Measurements from ENCODE around the gene SCNN1G.

Gene SCNN1G

GRCh38 chr16:23186171-23186570 is 3.6 kb downstream of the SCNN1G start:
- in situ Hi-C loops (cut with HindIII; ENCODE audit: low pct_ligation_motif_present, low pct_unique_long_range_greater_than_20kb, low sequenced_read_pairs): loop anchor here (25.0 kb wide), 1 partner anchor 251 kb away; no protein-coding TSS in a partner anchor
- DNase-seq: no peak

GRCh38 chr16:23187341-23187740 is 4.8 kb downstream of the SCNN1G start:
- no peak for DNase-seq
- in situ Hi-C loops (cut with HindIII; ENCODE audit: low pct_ligation_motif_present, low pct_unique_long_range_greater_than_20kb, low sequenced_read_pairs): loop anchor here (25.0 kb wide), 1 partner anchor 250 kb away; no protein-coding TSS in a partner anchor

- in situ Hi-C loops (cut with HindIII; ENCODE audit: low pct_ligation_motif_present, low pct_unique_long_range_greater_than_20kb, low sequenced_read_pairs): loop anchor here (25.0 kb wide), 1 partner anchor 248 kb away; no protein-coding TSS in a partner anchor
- DNase-seq: no peak
These were observed 6.4 kb downstream of the SCNN1G start for GRCh38 chr16:23188911-23189310.

- in situ Hi-C loops (cut with HindIII; ENCODE audit: low pct_ligation_motif_present, low pct_unique_long_range_greater_than_20kb, low sequenced_read_pairs): loop anchor here (25.0 kb wide), 1 partner anchor 243 kb away; no protein-coding TSS in a partner anchor
- DNase-seq: no peak
These were observed 12.1 kb downstream of the SCNN1G start for GRCh38 chr16:23194497-23195221.

- no peak for DNase-seq
- in situ Hi-C loops (cut with HindIII; ENCODE audit: low pct_ligation_motif_present, low pct_unique_long_range_greater_than_20kb, low sequenced_read_pairs): loop anchor here (25.0 kb wide), 1 partner anchor 242 kb away; no protein-coding TSS in a partner anchor
These were observed 12.9 kb downstream of the SCNN1G start for GRCh38 chr16:23195366-23195978.

- in situ Hi-C loops (cut with HindIII; ENCODE audit: low pct_ligation_motif_present, low pct_unique_long_range_greater_than_20kb, low sequenced_read_pairs): loop anchor here (25.0 kb wide), 1 partner anchor 241 kb away; no protein-coding TSS in a partner anchor
- DNase-seq: no peak
These were observed 14.0 kb downstream of the SCNN1G start for GRCh38 chr16:23196539-23196938.

- in situ Hi-C loops (cut with HindIII; ENCODE audit: low pct_ligation_motif_present, low pct_unique_long_range_greater_than_20kb, low sequenced_read_pairs): no loop called here
These were observed 19.6 kb downstream of the SCNN1G start for GRCh38 chr16:23202166-23202565.

GRCh38 chr16:23206986-23207385 is 24.4 kb downstream of the SCNN1G start:
- DNase-seq: no peak
- in situ Hi-C loops (cut with HindIII; ENCODE audit: low pct_ligation_motif_present, low pct_unique_long_range_greater_than_20kb, low sequenced_read_pairs): no loop called here

More at GRCh38 chr16:23202166-23202565, 19.6 kb downstream of the SCNN1G start:
- DNase-seq: no peak

- in situ Hi-C loops (cut with HindIII; ENCODE audit: low pct_ligation_motif_present, low pct_unique_long_range_greater_than_20kb, low sequenced_read_pairs): no loop called here
- DNase-seq: no peak
These were observed 24.9 kb downstream of the SCNN1G start for GRCh38 chr16:23207485-23207884.

- in situ Hi-C loops (cut with HindIII; ENCODE audit: low pct_ligation_motif_present, low pct_unique_long_range_greater_than_20kb, low sequenced_read_pairs): no loop called here
- no peak for DNase-seq
These were observed 27.1 kb downstream of the SCNN1G start for GRCh38 chr16:23209606-23210005.

- in situ Hi-C loops (cut with HindIII; ENCODE audit: low pct_ligation_motif_present, low pct_unique_long_range_greater_than_20kb, low sequenced_read_pairs): no loop called here
These were observed 31.3 kb downstream of the SCNN1G start for GRCh38 chr16:23213831-23214230.

GRCh38 chr16:23214796-23215195 is 32.3 kb downstream of the SCNN1G start:
- no peak for DNase-seq
- in situ Hi-C loops (cut with HindIII; ENCODE audit: low pct_ligation_motif_present, low pct_unique_long_range_greater_than_20kb, low sequenced_read_pairs): no loop called here

More at GRCh38 chr16:23213831-23214230, 31.3 kb downstream of the SCNN1G start:
- no peak for DNase-seq

GRCh38 chr16:23215435-23215834 is 32.9 kb downstream of the SCNN1G start:
- in situ Hi-C loops (cut with HindIII; ENCODE audit: low pct_ligation_motif_present, low pct_unique_long_range_greater_than_20kb, low sequenced_read_pairs): no loop called here
- no peak for DNase-seq

- no peak for DNase-seq
- in situ Hi-C loops (cut with HindIII; ENCODE audit: low pct_ligation_motif_present, low pct_unique_long_range_greater_than_20kb, low sequenced_read_pairs): no loop called here
These were observed 34.2 kb downstream of the SCNN1G start for GRCh38 chr16:23216658-23217246.

GRCh38 chr16:23217646-23218045 is 35.1 kb downstream of the SCNN1G start:
- DNase-seq: no peak
- in situ Hi-C loops (cut with HindIII; ENCODE audit: low pct_ligation_motif_present, low pct_unique_long_range_greater_than_20kb, low sequenced_read_pairs): no loop called here

GRCh38 chr16:23222929-23223328 is 40.4 kb downstream of the SCNN1G start:
- in situ Hi-C loops (cut with HindIII; ENCODE audit: low pct_ligation_motif_present, low pct_unique_long_range_greater_than_20kb, low sequenced_read_pairs): no loop called here
- no peak for DNase-seq

- no peak for DNase-seq
- in situ Hi-C loops (cut with HindIII; ENCODE audit: low pct_ligation_motif_present, low pct_unique_long_range_greater_than_20kb, low sequenced_read_pairs): no loop called here
These were observed 40.8 kb downstream of the SCNN1G start for GRCh38 chr16:23223368-23223767.

- in situ Hi-C loops (cut with HindIII; ENCODE audit: low pct_ligation_motif_present, low pct_unique_long_range_greater_than_20kb, low sequenced_read_pairs): no loop called here
- no peak for DNase-seq
These were observed 42.6 kb downstream of the SCNN1G start for GRCh38 chr16:23225109-23225508.

GRCh38 chr16:23225634-23226033 is 43.1 kb downstream of the SCNN1G start:
- no peak for DNase-seq
- in situ Hi-C loops (cut with HindIII; ENCODE audit: low pct_ligation_motif_present, low pct_unique_long_range_greater_than_20kb, low sequenced_read_pairs): no loop called here
